Endothelial cell of umbilical vein (primary cell): ENCODE results near the gene PRKCI. TPM values are rescaled to one million over a fixed set of nuclear protein-coding genes. Genes with fewer than 3 reads are reported as not detected.

Experiments used
- BruUV-seq: library from RNA; stranded (reverse); fragments of 400-500 nt; replicated peaks from 2 replicates; lab custom pipeline; 2021; lab: Mats Ljungman, UMichigan
- CTCF ChIA-PET: fragments of 300-600, 350-600 bp; sonication (Branson Sonifier 250); formaldehyde crosslinking; loops from one replicate; lab custom pipeline; 2021; ENCODE audit warnings: antibody characterized with exemption, inconsistent platforms; lab: Charles Lee
- POLR2A ChIA-PET: fragments of 300-600, 350-600 bp; sonication (Branson Sonifier 250); formaldehyde crosslinking; loops from one replicate; lab custom pipeline; 2021; ENCODE audit warnings: antibody characterized with exemption, inconsistent platforms; lab: Charles Lee
- DNase-seq: peaks from one replicate; pipeline ENCODE4 v3.0.0-alpha.2; 2011; ENCODE audit warnings: low read depth, low spot score
- FAIRE-seq: peaks from 2 replicates; lab custom pipeline; 2011; peaks lifted over from hg19 to GRCh38; lab: Jason Lieb, UNC
- H2AFZ ChIP-seq: 2 replicates; pipeline ENCODE4 v1.6.0; 2012; ENCODE audit warnings: low read depth, low read length, control low read depth, inconsistent platforms
- H3K27ac ChIP-seq: 2 replicates; pipeline ENCODE4 v1.5.1; 2011; ENCODE audit warnings: low read depth, mild to moderate bottlenecking, control low read depth, low read length, moderate library complexity; ENCODE audit not compliant: insufficient read depth
- H3K27me3 ChIP-seq, 2 experiments: 2 replicates each; pipeline versions ENCODE4 v1.6.0 to v1.6.1; 2011; ENCODE audit warnings: low read length in 2 of 2, mixed read lengths in 1 of 2; ENCODE audit not compliant: control insufficient read depth in 2 of 2, insufficient read depth in 2 of 2
- H3K36me3 ChIP-seq, 2 experiments: 2 replicates in 1 of 2; 3 replicates in 1 of 2; pipeline ENCODE4 v1.5.1; 2011; ENCODE audit warnings: low read length in 2 of 2, mild to moderate bottlenecking in 1 of 2, moderate library complexity in 1 of 2; ENCODE audit not compliant: control insufficient read depth in 2 of 2, insufficient read depth in 2 of 2; ENCODE audit errors: extremely low read depth in 1 of 2
- H3K4me1 ChIP-seq: 3 replicates; pipeline ENCODE4 v1.5.1; 2011; ENCODE audit warnings: mild to moderate bottlenecking, low read length; ENCODE audit not compliant: control insufficient read depth, insufficient read depth; ENCODE audit errors: extremely low read depth
- H3K4me2 ChIP-seq: 2 replicates; pipeline ENCODE4 v1.6.1; 2011; ENCODE audit warnings: low read length, control low read depth, mixed read lengths; ENCODE audit not compliant: insufficient read depth
- H3K4me3 ChIP-seq, 3 experiments: fragments of 200-600 bp in 1 of 3; sonication (generic), shearing (Covaris generic) in 1 of 3; replicated peaks in 1 of 3; 2 replicates each; pipeline ENCODE4 v1.5.1; 2011 to 2016; ENCODE audit warnings: control low read depth in 3 of 3, low read length in 3 of 3, mild to moderate bottlenecking in 2 of 3, inconsistent platforms in 1 of 3, low read depth in 1 of 3, moderate library complexity in 1 of 3; ENCODE audit not compliant: insufficient read depth in 1 of 3
- H3K79me2 ChIP-seq: 2 replicates; pipeline ENCODE4 v1.6.0; 2012; ENCODE audit warnings: low read length, inconsistent platforms; ENCODE audit not compliant: control insufficient read depth, insufficient read depth
- H3K9ac ChIP-seq: replicated peaks from 2 replicates; pipeline ENCODE3; 2011; ENCODE audit warnings: low read length, control low read depth; ENCODE audit not compliant: insufficient read depth; ENCODE audit errors: extremely low read depth
- H3K9me1 ChIP-seq: replicated peaks from 3 replicates; pipeline ENCODE4 v1.6.0; 2011; ENCODE audit warnings: mild to moderate bottlenecking, low read length; ENCODE audit not compliant: control insufficient read depth, insufficient read depth; ENCODE audit errors: extremely low read depth
- H3K9me3 ChIP-seq: replicated peaks from 2 replicates; pipeline ENCODE4 v1.5.1; 2012; ENCODE audit warnings: low read length, inconsistent platforms; ENCODE audit not compliant: control insufficient read depth, insufficient read depth
- H4K20me1 ChIP-seq: replicated peaks from 2 replicates; pipeline ENCODE3; 2011; ENCODE audit warnings: mild to moderate bottlenecking, low read length; ENCODE audit not compliant: control insufficient read depth, insufficient read depth; ENCODE audit errors: extremely low read depth
- CTCF ChIP-seq, 2 donors: IDR thresholded peaks; 1 replicate in 1 of 2; 2 replicates in 1 of 2; pipeline ENCODE4 v1.5.1; 2011; ENCODE audit warnings: low read length in 2 of 2, mild to moderate bottlenecking in 2 of 2, moderate library complexity in 2 of 2, control low read depth in 1 of 2, inconsistent platforms in 1 of 2, low read depth in 1 of 2; ENCODE audit not compliant: insufficient read depth in 1 of 2; ENCODE audit errors: extremely low read depth in 1 of 2
- EZH2 ChIP-seq: IDR thresholded peaks from 2 replicates; pipeline ENCODE4 v1.6.1; 2012; ENCODE audit warnings: borderline replicate concordance, low read depth, mild to moderate bottlenecking, moderate library complexity, low read length, inconsistent platforms; ENCODE audit not compliant: severe bottlenecking
- FOS ChIP-seq: IDR thresholded peaks from 2 replicates; pipeline ENCODE4 v1.6.1; 2011; ENCODE audit warnings: mild to moderate bottlenecking, low read length, moderate library complexity, borderline replicate concordance; ENCODE audit not compliant: insufficient read depth
- GATA2 ChIP-seq: IDR thresholded peaks from 2 replicates; pipeline ENCODE4 v1.7.0; 2011; ENCODE audit warnings: low read depth, mild to moderate bottlenecking, moderate library complexity, mixed read lengths, low read length; ENCODE audit not compliant: insufficient read length, insufficient read depth
- JUN ChIP-seq: IDR thresholded peaks from 2 replicates; pipeline ENCODE4 v1.6.1; 2011; ENCODE audit warnings: borderline replicate concordance, low read depth; ENCODE audit not compliant: insufficient read length, insufficient read depth
- MAX ChIP-seq: IDR thresholded peaks from 2 replicates; pipeline ENCODE4 v1.6.1; 2011; ENCODE audit not compliant: insufficient read depth, insufficient read length
- MYC ChIP-seq: IDR thresholded peaks from one replicate; pipeline ENCODE4 v1.6.1; 2011; ENCODE audit warnings: mild to moderate bottlenecking, low read depth, low read length
- POLR2A ChIP-seq: IDR thresholded peaks from 2 replicates; pipeline ENCODE4 v1.6.1; 2012; ENCODE audit warnings: low read depth, mild to moderate bottlenecking, control low read depth, low read length
- POLR2AphosphoS5 ChIP-seq: IDR thresholded peaks from 2 replicates; pipeline ENCODE4 v1.6.1; 2012; ENCODE audit warnings: low read depth, mild to moderate bottlenecking, control low read depth, low read length, moderate library complexity; ENCODE audit not compliant: insufficient read depth
- dilution Hi-C: fragments of 300-500 bp; cut with MboI; formaldehyde crosslinking; loops from one replicate; pipeline ENCODE4 v1.15.0; 2019; ENCODE audit warnings: low sequenced_read_pairs; ENCODE audit not compliant: extremely low pct_ligation_motif_present
- intact Hi-C: fragments of 100-400 bp; cut with micrococcal nuclease; formaldehyde crosslinking; loops from one replicate; pipeline ENCODE4 v1.10.0; 2022
- polyA plus RNA-seq, 4 experiments: library from polyadenylated mRNA; depleted of rRNA in 3 of 4; stranded (reverse) in 3 of 4; unstranded in 1 of 4; fragments of >200 nt; gene quantifications; 2 replicates each; pipeline versions ENCODE4 v1.2.1 to v1.2.3, GENCODE V29; 2011 to 2012; ENCODE audit warnings: missing spikeins in 1 of 4
- total RNA-seq: library from RNA; stranded (reverse); gene quantifications from 2 replicates; pipeline ENCODE4 v1.2.3, GENCODE V29; 2021

PRKCI gene
- total and polyA plus RNA-seq, 2 donors (not counting 3 experiments of a cell fraction or from before 2014, with no cell fraction given) = 7.1 to 23.9 TPM

GRCh38 chr3:170259907-170260306, 37.7 kb downstream of the PRKCI start:
- no peak overlapping the region for H3K4me2 ChIP-seq
- no peak for FAIRE-seq
- no peak overlapping the region for H2AFZ ChIP-seq
- BruUV-seq = no TSS peak
- no peaks in the 10 kb centered on the region for H3K9me1 ChIP-seq
- no peaks in the 10 kb centered on the region for H3K79me2 ChIP-seq
- CTCF ChIA-PET = no interaction called here
- H3K27ac ChIP-seq = no peak overlapping the region
- no peaks in the 10 kb centered on the region for H3K27me3 ChIP-seq
- no peaks in the 10 kb centered on the region for H4K20me1 ChIP-seq
- no peak overlapping the region for H3K4me3 ChIP-seq
- dilution Hi-C loops (no loop called here), intact Hi-C loops (no loop called here)
- DNase-seq = no peak
- no peaks in the 10 kb centered on the region for H3K9me3 ChIP-seq
- H3K4me1 ChIP-seq = no peaks in the 10 kb centered on the region
- H3K9ac ChIP-seq = no peak overlapping the region
- TF ChIP-seq POLR2AphosphoS5 (no peak), GATA2 (no peak), MYC (no peak), FOS (no peak)
- POLR2A ChIA-PET = no interaction called here
- no peaks in the 10 kb centered on the region for H3K36me3 ChIP-seq

- H3K9ac ChIP-seq = no peak overlapping the region
These were observed 45.6 kb downstream of the PRKCI start for GRCh38 chr3:170267793-170268192.

More at GRCh38 chr3:170267793-170268192, 45.6 kb downstream of the PRKCI start:
- no peaks in the 10 kb centered on the region for H3K9me3 ChIP-seq
- intact Hi-C loops (no loop called here), dilution Hi-C loops (no loop called here)
- no peaks in the 10 kb centered on the region for H3K9me1 ChIP-seq
- no peaks in the 10 kb centered on the region for H3K27me3 ChIP-seq
- no peak overlapping the region for H2AFZ ChIP-seq
- no peaks in the 10 kb centered on the region for H3K79me2 ChIP-seq
- no peak overlapping the region for H3K4me3 ChIP-seq
- BruUV-seq = no TSS peak
- no peaks in the 10 kb centered on the region for H4K20me1 ChIP-seq
- ChIA-PET CTCF (no interaction called here), POLR2A (no interaction called here)
- H3K27ac ChIP-seq = no peak overlapping the region
- FAIRE-seq (no peak), DNase-seq (no peak)
- no peaks in the 10 kb centered on the region for H3K36me3 ChIP-seq
- H3K4me2 ChIP-seq = no peak overlapping the region
- TF ChIP-seq CTCF (IDR thresholded peaks at IDR 0.05; ENCODE audit: extremely low read depth in 1 of 2, insufficient read depth in 1 of 2, low read depth in 1 of 2, low read length in 2 of 2) (no peak), GATA2 (no peak), EZH2 (no peak), MYC (no peak), JUN (no peak), POLR2A (no peak), POLR2AphosphoS5 (no peak), FOS (no peak), MAX (no peak)
- no peaks in the 10 kb centered on the region for H3K4me1 ChIP-seq
